ENCODE data around the gene NEK4.
A peak's percentile ranks its signal among the peaks of the same experiment; 100 is the strongest.

Gene NEK4

GRCh38 chr3:52733256-52733891 lies 37.4 kb downstream of the NEK4 start:
- ChIA-PET POLR2A (no interaction called here), CTCF (no interaction called here)
- Histone ChIP-seq H3K4me1 (ENCODE audit: control insufficient read depth, insufficient read depth, low read length) (no peaks in the 10 kb centered on the region), H3K4me3 (ENCODE audit: low read depth, low read length) (no peak overlapping the region), H3K9me3 (ENCODE audit: control insufficient read depth, insufficient read depth, low read depth, low read length) (no peaks in the 10 kb centered on the region), H3K27ac (ENCODE audit: extremely low read depth, low read depth, low read length) (no peak overlapping the region), H3K36me3 (ENCODE audit: control insufficient read depth in 2 of 2, insufficient read depth in 1 of 2, low read length in 2 of 2) (peaks cover 15 to 77% of the 10 kb centered on the region in 2 experiments)
- TF ChIP-seq ZNF274 (IDR thresholded peaks at IDR 0.05; ENCODE audit: low read length): no peak
- TF ChIP-seq ZNF274 (tag by site-specific recombination; IDR thresholded peaks at IDR 0.05; ENCODE audit: borderline replicate concordance): peak; percentile 47; the same call in 1 of the 2 replicates
- TF ChIP-seq ZNF529 (tag by site-specific recombination; IDR thresholded peaks at IDR 0.05; ENCODE audit: insufficient replicate concordance): no peak
- TF ChIP-seq ZNF843 (tag by site-specific recombination; IDR thresholded peaks at IDR 0.05): no peak
- TF ChIP-seq ZIC2 (tag by site-specific recombination; IDR thresholded peaks at IDR 0.05): no peak
- TF ChIP-seq ZNF707 (tag by site-specific recombination; IDR thresholded peaks at IDR 0.05): no peak
- no peak for TF ChIP-seq BCL11B (tag by site-specific recombination; IDR thresholded peaks at IDR 0.05; ENCODE audit: low read depth)
- no peak for TF ChIP-seq KLF8 (tag by site-specific recombination; IDR thresholded peaks at IDR 0.05)
- TF ChIP-seq SETDB1 (IDR thresholded peaks at IDR 0.05; ENCODE audit: insufficient read length, low read length): peak; percentile 83
- no peak for TF ChIP-seq ZNF549 (tag by site-specific recombination; IDR thresholded peaks at IDR 0.05)
- TF ChIP-seq ZNF184 (tag by site-specific recombination; IDR thresholded peaks at IDR 0.05): no peak
- TF ChIP-seq, protein P1, sequence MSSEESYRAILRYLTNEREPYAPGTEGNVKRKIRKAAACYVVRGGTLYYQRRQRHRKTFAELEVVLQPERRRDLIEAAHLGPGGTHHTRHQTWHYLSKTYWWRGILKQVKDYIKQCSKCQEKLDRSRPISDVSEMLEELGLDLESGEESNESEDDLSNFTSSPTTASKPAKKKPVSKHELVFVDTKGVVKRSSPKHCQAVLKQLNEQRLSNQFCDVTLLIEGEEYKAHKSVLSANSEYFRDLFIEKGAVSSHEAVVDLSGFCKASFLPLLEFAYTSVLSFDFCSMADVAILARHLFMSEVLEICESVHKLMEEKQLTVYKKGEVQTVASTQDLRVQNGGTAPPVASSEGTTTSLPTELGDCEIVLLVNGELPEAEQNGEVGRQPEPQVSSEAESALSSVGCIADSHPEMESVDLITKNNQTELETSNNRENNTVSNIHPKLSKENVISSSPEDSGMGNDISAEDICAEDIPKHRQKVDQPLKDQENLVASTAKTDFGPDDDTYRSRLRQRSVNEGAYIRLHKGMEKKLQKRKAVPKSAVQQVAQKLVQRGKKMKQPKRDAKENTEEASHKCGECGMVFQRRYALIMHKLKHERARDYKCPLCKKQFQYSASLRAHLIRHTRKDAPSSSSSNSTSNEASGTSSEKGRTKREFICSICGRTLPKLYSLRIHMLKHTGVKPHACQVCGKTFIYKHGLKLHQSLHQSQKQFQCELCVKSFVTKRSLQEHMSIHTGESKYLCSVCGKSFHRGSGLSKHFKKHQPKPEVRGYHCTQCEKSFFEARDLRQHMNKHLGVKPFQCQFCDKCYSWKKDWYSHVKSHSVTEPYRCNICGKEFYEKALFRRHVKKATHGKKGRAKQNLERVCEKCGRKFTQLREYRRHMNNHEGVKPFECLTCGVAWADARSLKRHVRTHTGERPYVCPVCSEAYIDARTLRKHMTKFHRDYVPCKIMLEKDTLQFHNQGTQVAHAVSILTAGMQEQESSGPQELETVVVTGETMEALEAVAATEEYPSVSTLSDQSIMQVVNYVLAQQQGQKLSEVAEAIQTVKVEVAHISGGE (tag by site-specific recombination; conservative IDR thresholded peaks at IDR 0.05; ENCODE audit: low read depth): no peak
- TF ChIP-seq ZNF433 (tag by site-specific recombination; IDR thresholded peaks at IDR 0.05; ENCODE audit: low read depth): no peak

GRCh38 chr3:52731590-52731989 lies 39.1 kb downstream of the NEK4 start:
- peaks cover 7 to 69% of the 10 kb centered on the region in 2 experiments for H3K36me3 ChIP-seq (ENCODE audit: control insufficient read depth in 2 of 2, insufficient read depth in 1 of 2, low read length in 2 of 2)
- no peak overlapping the region for H3K27ac ChIP-seq (ENCODE audit: extremely low read depth, low read depth, low read length)
- H3K4me3 ChIP-seq (ENCODE audit: low read depth, low read length): no peak overlapping the region
- no peak for TF ChIP-seq ZNF239 (tag by site-specific recombination; IDR thresholded peaks at IDR 0.05)
- TF ChIP-seq KLF10 (tag by site-specific recombination; IDR thresholded peaks at IDR 0.05): no peak
- TF ChIP-seq ZNF221 (tag by site-specific recombination; IDR thresholded peaks at IDR 0.05; ENCODE audit: borderline replicate concordance): no peak
- no peak for TF ChIP-seq ZNF561 (tag by site-specific recombination; IDR thresholded peaks at IDR 0.05; ENCODE audit: borderline replicate concordance)
- no peak for TF ChIP-seq ZNF48 (tag by site-specific recombination; IDR thresholded peaks at IDR 0.05)
- ChIA-PET CTCF (no interaction called here), POLR2A (no interaction called here)
- no peaks in the 10 kb centered on the region for H3K4me1 ChIP-seq (ENCODE audit: control insufficient read depth, insufficient read depth, low read length)
- no peaks in the 10 kb centered on the region for H3K9me3 ChIP-seq (ENCODE audit: control insufficient read depth, insufficient read depth, low read depth, low read length)

DNA sequence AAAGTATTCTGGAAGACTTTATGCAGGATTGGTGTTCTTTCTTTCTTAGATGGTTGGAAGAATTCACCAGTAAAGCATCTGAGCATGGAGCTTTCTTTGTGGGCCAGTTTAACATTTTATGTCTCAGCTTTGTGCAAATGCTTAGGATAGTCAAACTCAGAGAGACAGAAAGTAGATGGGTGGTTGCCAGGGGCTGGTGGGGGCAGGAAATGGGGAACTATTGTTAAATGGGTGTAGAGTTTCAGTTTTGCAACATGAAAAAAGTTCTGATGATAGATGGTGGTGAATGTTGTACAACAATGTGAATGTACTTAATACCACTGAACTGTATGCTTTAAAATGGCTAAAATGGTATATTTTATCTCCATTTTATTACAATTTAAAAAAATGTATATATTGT lies 40.1 kb downstream of the NEK4 start:
- Histone ChIP-seq H3K36me3 (ENCODE audit: control insufficient read depth in 2 of 2, insufficient read depth in 1 of 2, low read length in 2 of 2) (peaks cover 7 to 61% of the 10 kb centered on the region in 2 experiments), H3K4me3 (ENCODE audit: low read depth, low read length) (no peak overlapping the region), H3K9me3 (ENCODE audit: control insufficient read depth, insufficient read depth, low read depth, low read length) (no peaks in the 10 kb centered on the region), H3K4me1 (ENCODE audit: control insufficient read depth, insufficient read depth, low read length) (no peaks in the 10 kb centered on the region), H3K27ac (ENCODE audit: extremely low read depth, low read depth, low read length) (no peak overlapping the region)
- TF ChIP-seq ZNF266 (tag by site-specific recombination; IDR thresholded peaks at IDR 0.05; ENCODE audit: low read depth) (no peak), ZNF274 (IDR thresholded peaks at IDR 0.05; ENCODE audit: low read length) (no peak), ZNF274 (tag by site-specific recombination; IDR thresholded peaks at IDR 0.05; ENCODE audit: borderline replicate concordance) (no peak), ZNF16 (tag by site-specific recombination; IDR thresholded peaks at IDR 0.05; ENCODE audit: low read depth) (no peak), ZNF248 (tag by site-specific recombination; IDR thresholded peaks at IDR 0.05) (no peak), ZNF518A (tag by site-specific recombination; conservative IDR thresholded peaks at IDR 0.05; ENCODE audit: low read depth) (no peak), ZNF341 (tag by site-specific recombination; IDR thresholded peaks at IDR 0.05; ENCODE audit: low read depth) (no peak), ZSCAN23 (tag by site-specific recombination; IDR thresholded peaks at IDR 0.05) (no peak)
- ChIA-PET POLR2A (no interaction called here), CTCF (interaction anchor here (1.1 kb wide), 1 partner anchor 8 kb away, joined by 3 read pairs; no protein-coding TSS in a partner anchor)
